HEK293T (cell line): ENCODE data around the gene TRDN.

Experiments
- CTCF ChIA-PET: fragments of 350-600 bp; formaldehyde crosslinking; extraction: SDS; loops from one replicate; lab custom pipeline; 2021; ENCODE audit warnings: antibody characterized with exemption, inconsistent platforms; lab: Yijun Ruan, JAX
- POLR2A ChIA-PET: fragments of 350-600 bp; formaldehyde crosslinking; extraction: SDS; loops from one replicate; lab custom pipeline; 2020; ENCODE audit warnings: antibody characterized with exemption, inconsistent platforms; lab: Yijun Ruan, JAX
- DNase-seq: peaks from one replicate; pipeline ENCODE4 v3.0.0; 2012; ENCODE audit warnings: mixed read lengths; ENCODE audit errors: extremely low spot score
- ARNT ChIP-seq: fragments of 450-650 bp; IDR thresholded peaks from 2 replicates; pipeline ENCODE4 v1.6.1; 2017; ENCODE audit warnings: mild to moderate bottlenecking
- BHLHE40 ChIP-seq: fragments of 450-650 bp; IDR thresholded peaks from 2 replicates; pipeline ENCODE4 v1.6.1; 2016; ENCODE audit warnings: mild to moderate bottlenecking, moderate library complexity, borderline replicate concordance
- CTBP1 ChIP-seq: fragments of 450-650 bp; IDR thresholded peaks from 2 replicates; pipeline ENCODE4 v1.6.1; 2016; ENCODE audit warnings: borderline replicate concordance
- ELF4 ChIP-seq: fragments of 450-650 bp; IDR thresholded peaks from 2 replicates; pipeline ENCODE4 v1.6.1; 2017; ENCODE audit warnings: antibody characterized with exemption
- FOXA1 ChIP-seq: fragments of 450-650 bp; IDR thresholded peaks from 2 replicates; pipeline ENCODE4 v1.6.1; 2016; ENCODE audit warnings: mild to moderate bottlenecking
- FOXK2 ChIP-seq: fragments of 450-650 bp; IDR thresholded peaks from 2 replicates; pipeline ENCODE4 v1.6.1; 2016; ENCODE audit warnings: mild to moderate bottlenecking
- FOXM1 ChIP-seq: fragments of 450-650 bp; IDR thresholded peaks from 2 replicates; pipeline ENCODE4 v1.6.1; 2017; ENCODE audit warnings: mild to moderate bottlenecking, borderline replicate concordance
- HDGF ChIP-seq: fragments of 450-650 bp; IDR thresholded peaks from 2 replicates; pipeline ENCODE4 v1.6.1; 2017; ENCODE audit warnings: antibody characterized with exemption, borderline replicate concordance
- L3MBTL2 ChIP-seq: fragments of 450-650 bp; conservative IDR thresholded peaks from 2 replicates; pipeline ENCODE4 v1.6.1; 2016; ENCODE audit warnings: mild to moderate bottlenecking
- LEF1 ChIP-seq: fragments of 450-650 bp; IDR thresholded peaks from 2 replicates; pipeline ENCODE4 v1.6.1; 2017; ENCODE audit warnings: mild to moderate bottlenecking, borderline replicate concordance
- NFRKB ChIP-seq: fragments of 450-650 bp; IDR thresholded peaks from 2 replicates; pipeline ENCODE4 v1.6.1; 2016; ENCODE audit warnings: mild to moderate bottlenecking, moderate library complexity
- SP1 ChIP-seq: fragments of 450-650 bp; IDR thresholded peaks from 2 replicates; pipeline ENCODE4 v1.6.1; 2017
- SUZ12 ChIP-seq: fragments of 450-650 bp; IDR thresholded peaks from 2 replicates; pipeline ENCODE4 v1.6.1; 2016; ENCODE audit warnings: mild to moderate bottlenecking
- TARDBP ChIP-seq: fragments of 450-650 bp; IDR thresholded peaks from 2 replicates; pipeline ENCODE4 v1.6.1; 2016
- ZNF384 ChIP-seq: fragments of 450-650 bp; IDR thresholded peaks from 2 replicates; pipeline ENCODE4 v1.6.1; 2016
- TF ChIP-seq, protein P1 (sequence below): fragments of 450-650 bp; IDR thresholded peaks from 2 replicates; pipeline ENCODE4 v1.6.1; 2016

TRDN gene

DNA sequence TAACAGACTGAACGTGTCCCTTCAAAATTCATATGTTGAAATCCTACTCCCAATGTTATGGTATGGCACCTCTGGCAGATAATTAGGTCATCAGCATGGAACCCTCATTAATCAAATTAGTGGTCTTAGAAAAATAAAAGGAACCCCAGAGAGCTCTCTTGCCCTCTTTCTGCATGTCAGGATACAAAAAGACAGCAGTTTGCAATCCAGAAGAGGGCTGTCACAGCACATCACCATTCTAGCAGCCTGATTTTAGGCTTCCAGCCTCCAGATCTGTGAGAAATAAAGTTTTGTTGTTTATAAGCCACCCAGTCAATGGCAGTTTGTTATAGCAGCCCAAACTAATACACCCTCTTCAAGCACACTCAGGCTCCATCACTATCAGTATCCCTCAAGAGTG lies 292.9 kb downstream of the TRDN start:
- CTCF ChIA-PET, result no interaction called here
- no peak for DNase-seq
- POLR2A ChIA-PET, result no interaction called here
- no peak for TF ChIP-seq ZNF384
- TF ChIP-seq FOXM1, result no peak
- no peak for TF ChIP-seq HDGF
- TF ChIP-seq FOXA1, result no peak

DNA sequence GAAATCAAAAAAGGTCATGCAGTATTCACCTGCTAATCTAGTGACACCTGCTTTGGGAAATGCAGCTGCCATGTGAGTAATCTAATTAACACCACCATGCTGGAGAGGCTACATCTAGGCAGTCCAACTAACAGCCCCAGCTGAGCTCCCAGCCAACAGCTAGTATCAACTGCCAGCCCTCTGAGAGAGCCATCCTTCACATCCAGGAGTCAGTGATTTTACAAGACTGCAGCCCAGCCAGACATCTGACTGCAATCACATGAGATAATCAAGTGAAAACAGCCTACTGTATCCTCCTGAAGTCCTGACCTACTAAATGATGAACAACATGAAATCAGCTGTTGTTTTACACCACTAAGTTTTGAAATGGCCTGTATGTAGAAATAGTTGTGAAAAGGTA lies 298.4 kb downstream of the TRDN start:
- TF ChIP-seq ARNT (no peak), ZNF384 (no peak), HDGF (no peak), FOXM1 (no peak), LEF1 (no peak), SP1 (no peak), NFRKB (no peak), L3MBTL2 (no peak), SUZ12 (no peak)
- ChIA-PET CTCF (no interaction called here), POLR2A (no interaction called here)
- DNase-seq, result no peak

DNA sequence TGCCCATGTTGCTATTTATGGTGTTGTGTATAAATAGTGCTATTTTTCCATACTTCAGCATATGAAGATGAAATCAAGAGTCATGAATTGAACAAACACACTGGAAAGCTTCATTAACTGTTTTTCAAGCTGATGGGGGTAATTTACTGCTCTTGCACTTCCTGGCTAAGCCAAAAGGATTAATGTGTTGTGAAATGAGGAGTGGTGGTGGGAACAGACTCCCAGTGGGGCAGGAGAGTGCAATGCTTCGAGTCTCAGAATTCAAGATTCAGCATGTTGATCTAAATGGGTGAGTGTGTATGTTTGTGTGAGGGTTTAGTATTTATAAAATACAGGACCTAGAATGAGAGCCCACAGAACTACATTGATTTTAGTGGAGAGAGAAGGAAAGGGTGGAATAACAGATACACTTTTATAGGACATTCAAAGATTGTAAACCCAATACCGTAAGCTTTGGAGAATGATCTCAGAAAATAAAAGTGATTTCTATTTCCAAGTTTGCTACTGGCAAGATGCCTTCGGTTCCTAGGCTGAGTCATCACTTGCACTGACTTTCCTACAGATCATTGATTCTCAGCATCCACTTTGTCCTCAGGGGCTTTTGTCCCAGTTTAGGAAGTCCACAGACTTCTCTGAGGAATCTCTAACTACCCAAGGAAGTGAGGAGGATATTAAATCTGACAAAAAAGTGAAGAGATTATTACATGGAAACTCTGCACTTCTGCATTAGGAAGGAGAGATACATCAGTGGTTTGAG lies 303.6 kb downstream of the TRDN start:
- no peak for TF ChIP-seq SUZ12
- no peak for TF ChIP-seq HDGF
- no peak for TF ChIP-seq L3MBTL2
- TF ChIP-seq FOXM1, result no peak
- TF ChIP-seq FOXA1, result no peak
- TF ChIP-seq ARNT, result no peak
- TF ChIP-seq ZNF384, result no peak
- TF ChIP-seq ELF4, result no peak
- TF ChIP-seq, protein P1, sequence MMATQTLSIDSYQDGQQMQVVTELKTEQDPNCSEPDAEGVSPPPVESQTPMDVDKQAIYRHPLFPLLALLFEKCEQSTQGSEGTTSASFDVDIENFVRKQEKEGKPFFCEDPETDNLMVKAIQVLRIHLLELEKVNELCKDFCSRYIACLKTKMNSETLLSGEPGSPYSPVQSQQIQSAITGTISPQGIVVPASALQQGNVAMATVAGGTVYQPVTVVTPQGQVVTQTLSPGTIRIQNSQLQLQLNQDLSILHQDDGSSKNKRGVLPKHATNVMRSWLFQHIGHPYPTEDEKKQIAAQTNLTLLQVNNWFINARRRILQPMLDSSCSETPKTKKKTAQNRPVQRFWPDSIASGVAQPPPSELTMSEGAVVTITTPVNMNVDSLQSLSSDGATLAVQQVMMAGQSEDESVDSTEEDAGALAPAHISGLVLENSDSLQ, result no peak
- TF ChIP-seq SP1, result no peak
- TF ChIP-seq BHLHE40, result no peak
- no peak for TF ChIP-seq TARDBP
- no peak for TF ChIP-seq CTBP1
- TF ChIP-seq NFRKB, result no peak
- no peak for TF ChIP-seq FOXK2
- TF ChIP-seq LEF1, result no peak
- CTCF ChIA-PET, result interaction anchor here (0.5 to 1.7 kb wide), 2 partner anchors 464 to 1434 kb away, joined by 3 to 6 read pairs; no protein-coding TSS in a partner anchor
- POLR2A ChIA-PET, result no interaction called here
- no peak for DNase-seq

DNA sequence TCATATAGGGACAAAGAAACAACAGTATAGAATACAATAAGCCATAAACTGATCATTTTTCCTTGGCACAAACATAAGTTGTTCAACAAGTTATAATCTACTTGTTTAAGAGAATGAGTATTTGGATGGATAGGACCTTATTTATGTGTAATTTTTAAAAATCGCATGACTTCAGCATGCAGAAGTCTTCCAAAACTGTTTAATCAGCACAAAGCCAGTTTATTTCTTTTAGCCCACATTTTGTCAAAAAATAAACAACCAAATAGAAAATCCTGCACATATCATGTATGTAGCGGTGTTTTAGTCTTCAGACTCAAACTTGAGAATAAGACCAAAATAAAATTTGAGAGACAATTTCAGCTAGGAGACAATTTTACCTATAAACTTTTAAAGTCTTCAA lies 304.7 kb downstream of the TRDN start:
- TF ChIP-seq, protein P1, result no peak
- no peak for TF ChIP-seq ARNT
- ChIA-PET POLR2A (no interaction called here), CTCF (interaction anchor here (1.7 kb wide), 1 partner anchor 462 kb away, joined by 6 read pairs; no protein-coding TSS in a partner anchor)
- DNase-seq, result no peak

DNA sequence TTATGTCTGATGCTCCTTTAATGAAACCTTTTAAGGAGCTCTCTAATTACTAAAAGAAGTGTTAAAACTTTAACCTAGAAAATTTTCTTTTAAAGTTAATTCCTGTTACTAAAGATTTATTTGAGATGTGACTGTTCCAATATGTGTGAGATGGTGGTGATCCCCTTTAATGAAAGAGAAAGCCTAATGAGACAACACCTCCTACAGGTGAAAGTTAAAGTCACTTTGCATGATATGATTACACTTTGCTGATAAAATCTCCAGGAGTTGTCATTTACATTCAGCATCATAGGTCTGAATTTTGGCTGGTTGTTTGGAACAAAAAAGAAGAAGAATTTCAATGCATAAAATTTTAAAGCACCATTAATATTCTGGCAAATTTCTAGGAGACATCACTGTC lies 307.4 kb downstream of the TRDN start:
- ChIA-PET CTCF (no interaction called here), POLR2A (no interaction called here)
- TF ChIP-seq FOXA1 (no peak), ELF4 (no peak), ARNT (no peak), L3MBTL2 (no peak), LEF1 (no peak), SUZ12 (no peak), HDGF (no peak), ZNF384 (no peak), CTBP1 (no peak), FOXK2 (no peak), FOXM1 (no peak), SP1 (no peak)
- TF ChIP-seq, protein P1, result no peak
- DNase-seq, result no peak

DNA sequence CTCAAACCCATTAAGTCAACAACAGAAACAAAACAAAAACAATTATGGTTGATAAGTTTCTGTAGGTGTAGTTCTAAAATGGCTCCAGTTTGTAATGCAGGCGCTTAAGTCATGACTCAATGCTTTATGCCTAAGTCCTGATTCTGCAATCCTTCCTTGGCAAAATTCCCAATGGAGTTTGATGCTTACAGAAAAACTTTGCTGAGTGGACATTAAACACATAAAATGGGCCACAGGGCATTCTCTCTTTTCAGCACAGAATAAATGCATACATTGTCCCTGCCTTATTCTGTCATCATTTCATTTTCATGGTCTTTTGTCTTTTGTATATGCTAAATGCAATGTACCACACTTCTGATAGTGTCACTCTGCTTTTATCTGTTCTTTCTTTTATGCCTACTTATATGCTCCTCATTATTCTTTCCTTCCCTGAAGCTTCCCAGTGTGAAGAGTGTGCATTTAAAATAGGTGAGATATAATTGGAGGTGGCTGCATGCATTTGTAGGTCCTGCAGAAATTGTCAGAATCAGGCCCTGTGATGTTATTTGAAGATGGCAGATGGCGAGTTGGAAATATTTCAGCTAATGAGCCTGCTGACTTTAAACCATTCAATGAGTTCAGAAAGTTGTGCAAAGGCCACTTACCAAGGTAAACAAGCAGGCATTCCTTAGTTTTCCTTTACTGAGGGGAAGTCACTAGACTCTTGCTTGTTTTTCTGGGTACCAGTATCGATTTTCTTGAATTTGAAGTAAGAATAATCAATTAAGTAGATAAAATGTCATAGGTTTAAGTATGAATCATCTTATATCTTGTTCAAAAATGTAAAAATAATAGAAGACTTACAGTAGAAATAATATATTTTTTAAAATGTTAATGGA lies 313.1 kb downstream of the TRDN start:
- ChIA-PET CTCF (no interaction called here), POLR2A (no interaction called here)
- DNase-seq, result no peak
- no peak for TF ChIP-seq BHLHE40
- no peak for TF ChIP-seq L3MBTL2

DNA sequence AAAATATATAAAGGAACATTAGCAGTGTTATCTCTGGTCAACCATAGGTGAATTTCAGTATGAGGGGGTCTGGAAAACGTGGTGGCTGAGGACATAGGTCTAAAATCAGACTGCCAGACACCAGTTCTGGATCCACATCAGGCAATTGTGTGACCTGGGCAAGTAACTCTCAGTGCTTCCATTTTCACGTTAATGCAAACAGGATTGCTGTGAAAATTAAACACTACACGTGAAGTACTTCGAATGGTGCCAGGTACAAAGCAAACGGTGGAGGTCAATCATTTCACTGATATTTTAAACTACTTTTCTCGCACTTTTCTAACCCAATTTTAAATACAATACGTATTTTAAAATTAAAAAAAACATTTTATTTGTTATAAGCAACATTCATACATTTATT lies 315.7 kb downstream of the TRDN start:
- POLR2A ChIA-PET, result no interaction called here
- DNase-seq, result no peak
- CTCF ChIA-PET, result no interaction called here
- TF ChIP-seq, protein P1, result no peak
- TF ChIP-seq FOXA1, result no peak
